GM12878 (cell line): Measurements from ENCODE around the gene ARL5C. TPM values are rescaled to one million over a fixed set of nuclear protein-coding genes. Genes with fewer than 3 reads are reported as not detected.

Experiments
- ATAC-seq: fragments of 200-7000 bp; cut with Tn5 transposase; 3 replicates; pipeline ENCODE4 v1.9.1; 2020; ENCODE audit warnings: mild to moderate bottlenecking, moderate library complexity
- BruUV-seq: library from RNA; stranded (reverse); fragments of 400-500 nt; replicated peaks from 2 replicates; lab custom pipeline; 2021; lab: Mats Ljungman, UMichigan
- CTCF ChIA-PET: fragments of 300-600 bp; sonication (Branson Sonifier 250); formaldehyde crosslinking; extraction: SDS; loops from one replicate; lab custom pipeline; 2021; ENCODE audit warnings: inconsistent platforms; lab: Yijun Ruan, JAX
- POLR2A ChIA-PET: fragments of 350-600 bp; formaldehyde crosslinking; extraction: SDS; loops from one replicate; lab custom pipeline; 2021; ENCODE audit warnings: inconsistent platforms; lab: Charles Lee
- RAD21 ChIA-PET: fragments of 300-600 bp; sonication (Branson Sonifier 250); formaldehyde crosslinking; loops from one replicate; lab custom pipeline; 2023; ENCODE audit warnings: antibody characterized with exemption; ENCODE audit not compliant: unreplicated experiment; lab: Charles Lee
- SMC1A ChIA-PET: fragments of 300-600 bp; sonication (Branson Sonifier 250); formaldehyde crosslinking; loops from one replicate; lab custom pipeline; 2023; ENCODE audit not compliant: unreplicated experiment, uncharacterized antibody; lab: Charles Lee
- DNase-seq: peaks from one replicate; pipeline ENCODE4 v3.0.0-alpha.2; 2011; ENCODE audit warnings: low read depth, low spot score
- FAIRE-seq: peaks from 3 replicates; lab custom pipeline; 2011; peaks lifted over from hg19 to GRCh38; lab: Jason Lieb, UNC
- H2AFZ ChIP-seq: 2 replicates; pipeline ENCODE4 v1.6.0; 2011; ENCODE audit warnings: low read depth, low read length, control low read depth; ENCODE audit not compliant: control insufficient read depth
- H3K27ac ChIP-seq: 2 replicates; pipeline ENCODE4 v1.5.1; 2011; ENCODE audit warnings: control low read depth; ENCODE audit not compliant: control insufficient read depth, insufficient read depth
- H3K27me3 ChIP-seq, 2 experiments: replicated peaks in 1 of 2; 2 replicates each; pipeline versions ENCODE4 v1.6.0 to v1.6.1; 2011; ENCODE audit warnings: low read length in 1 of 2; ENCODE audit not compliant: control insufficient read depth in 2 of 2, insufficient read depth in 2 of 2
- H3K36me3 ChIP-seq, 2 experiments: 2 replicates each; pipeline ENCODE4 v1.5.1; 2011; ENCODE audit warnings: low read length in 1 of 2; ENCODE audit not compliant: control insufficient read depth in 2 of 2, insufficient read depth in 2 of 2
- H3K4me1 ChIP-seq: 2 replicates; pipeline ENCODE4 v1.6.1; 2011; ENCODE audit warnings: mild to moderate bottlenecking, low read length, moderate library complexity, mixed read lengths; ENCODE audit not compliant: control insufficient read depth, insufficient read depth
- H3K4me2 ChIP-seq: 2 replicates; pipeline ENCODE4 v1.6.0; 2011; ENCODE audit warnings: control low read depth; ENCODE audit not compliant: control insufficient read depth, insufficient read depth
- H3K4me3 ChIP-seq: fragments of 200-600 bp; sonication (generic); 2 replicates; pipeline ENCODE4 v1.5.1; 2016
- H3K79me2 ChIP-seq: 2 replicates; pipeline ENCODE4 v1.6.0; 2011; ENCODE audit warnings: low read length; ENCODE audit not compliant: control insufficient read depth, insufficient read depth
- H3K9ac ChIP-seq: 2 replicates; pipeline ENCODE4 v1.8.0; 2011; ENCODE audit warnings: low read length, control low read depth, mixed read lengths; ENCODE audit not compliant: control insufficient read depth, insufficient read depth
- H3K9me3 ChIP-seq: replicated peaks from 3 replicates; pipeline ENCODE4 v1.5.1; 2011; ENCODE audit warnings: mild to moderate bottlenecking, low read length; ENCODE audit not compliant: control insufficient read depth, insufficient read depth
- H4K20me1 ChIP-seq: 2 replicates; pipeline ENCODE4 v1.6.0; 2011; ENCODE audit not compliant: control insufficient read depth, insufficient read depth
- BCLAF1 ChIP-seq: fragments of 450-650 bp; IDR thresholded peaks from 2 replicates; pipeline ENCODE4 v1.6.1; 2017; ENCODE audit warnings: antibody characterized with exemption, mild to moderate bottlenecking, moderate library complexity
- CBFB ChIP-seq: IDR thresholded peaks from 2 replicates; pipeline ENCODE4 v1.6.1; 2016; ENCODE audit warnings: antibody characterized with exemption, low read depth
- CEBPB ChIP-seq, 2 experiments: fragments of 150-350 bp in 1 of 2; IDR thresholded peaks; 2 replicates each; pipeline ENCODE4 v1.6.1; 2012 to 2014; ENCODE audit warnings: low read depth in 2 of 2, low read length in 2 of 2, borderline replicate concordance in 1 of 2, inconsistent platforms in 1 of 2
- EGR1 ChIP-seq, 2 experiments: IDR thresholded peaks; 1 replicate in 1 of 2; 2 replicates in 1 of 2; pipeline ENCODE4 v1.6.1; 2011 to 2012; ENCODE audit warnings: low read depth in 2 of 2, low read length in 2 of 2, borderline replicate concordance in 1 of 2, mild to moderate bottlenecking in 1 of 2, moderate library complexity in 1 of 2
- ESRRA ChIP-seq: IDR thresholded peaks from 2 replicates; pipeline ENCODE4 v1.6.1; 2012; ENCODE audit warnings: mild to moderate bottlenecking, low read length, improper control_type of control experiment
- GATAD2B ChIP-seq: fragments of 450-650 bp; conservative IDR thresholded peaks from 2 replicates; pipeline ENCODE4 v1.6.1; 2017; ENCODE audit warnings: low read depth, mild to moderate bottlenecking, moderate library complexity
- HDAC2 ChIP-seq: fragments of 200-600 bp; sonication (generic); IDR thresholded peaks from 2 replicates; pipeline ENCODE4 v1.6.1; 2017
- HDGF ChIP-seq: fragments of 450-650 bp; IDR thresholded peaks from 2 replicates; pipeline ENCODE4 v1.6.1; 2016; ENCODE audit warnings: antibody characterized with exemption
- POLR2A ChIP-seq: IDR thresholded peaks from 2 replicates; pipeline ENCODE4 v1.6.1; 2011; ENCODE audit warnings: low read depth, mild to moderate bottlenecking, low read length
- POLR2AphosphoS5 ChIP-seq: IDR thresholded peaks from 2 replicates; pipeline ENCODE4 v1.6.1; 2011; ENCODE audit warnings: mild to moderate bottlenecking, low read length, inconsistent platforms
- RB1 ChIP-seq: fragments of 450-650 bp; formaldehyde crosslinking; IDR thresholded peaks from 2 replicates; pipeline ENCODE4 v1.6.1; 2017; ENCODE audit warnings: mild to moderate bottlenecking, borderline replicate concordance
- TCF7 ChIP-seq: IDR thresholded peaks from 2 replicates; pipeline ENCODE4 v1.6.1; 2014; ENCODE audit warnings: antibody characterized with exemption, borderline replicate concordance
- ZBED1 ChIP-seq: IDR thresholded peaks from 2 replicates; pipeline ENCODE4 v1.6.1; 2016; ENCODE audit warnings: borderline replicate concordance
- WGBS: methylation state at CpG from one replicate; pipeline ENCODE4 v1.1.6; 2016; ENCODE audit warnings: low lambda C conversion rate; ENCODE audit not compliant: insufficient replicate concordance, insufficient coverage; ENCODE audit errors: missing lambda C conversion rate; 5-methylcytosine and 5-hydroxymethylcytosine counted together
- in situ Hi-C: fragments of 300-500 bp; cut with MboI; formaldehyde crosslinking; loops from 9 replicates; pipeline ENCODE4 v1.14.3; 2018; ENCODE audit warnings: mixed read lengths
- intact Hi-C: fragments of 100-400 bp; cut with micrococcal nuclease; formaldehyde crosslinking; loops from one replicate; pipeline ENCODE4 v1.14.2; 2022; ENCODE audit not compliant: unreplicated experiment
- polyA plus RNA-seq, 11 experiments: library from polyadenylated mRNA; depleted of rRNA in 4 of 11; unstranded in 6 of 11; stranded (reverse) in 5 of 11; fragments of >200 nt; fragmentation: Nextera tagmentation in 4 of 11; fragmentation: Illumina TruSeq in 1 of 11; extraction: Ambion mirVana in 4 of 11; extraction: Trizol in 1 of 11; gene quantifications; 1 replicate in 1 of 11; 2 replicates in 10 of 11; pipeline versions ENCODE4 v1.2.1 to v1.2.3, GENCODE V29; 2011 to 2016; ENCODE audit warnings: inconsistent platforms in 2 of 11, missing spikeins in 2 of 11, low read depth in 1 of 11
- total RNA-seq, 4 experiments: library from RNA; depleted of rRNA in 3 of 4; stranded (reverse); fragments of >200 nt in 3 of 4; fragmentation: Illumina TruSeq in 1 of 4; extraction: Trizol in 1 of 4; gene quantifications; 2 replicates each; pipeline versions ENCODE4 v1.2.1 to v1.2.3, GENCODE V29; 2013 to 2021

ARL5C gene
- total and polyA plus RNA-seq, 10 of the 15 experiments (the other 5 are each of a cell fraction or from before 2014, with no cell fraction given) = not detected

- Histone ChIP-seq H3K9ac (no peak overlapping the region), H2AFZ (no peak overlapping the region), H3K79me2 (no peaks in the 10 kb centered on the region), H3K4me1 (no peaks in the 10 kb centered on the region), H3K36me3 (peaks cover 2 to 7% of the 10 kb centered on the region in 2 experiments; a peak in 2 of 4 replicates), H3K9me3 (no peaks in the 10 kb centered on the region), H3K27ac (no peak overlapping the region)
- ChIA-PET SMC1A (interaction anchor here (0.8 kb wide), 1 partner anchor 62 kb away, joined by 3 read pairs; no protein-coding TSS in a partner anchor), RAD21 (no interaction called here), POLR2A (no interaction called here), CTCF (interaction anchor here (1.5 to 8.9 kb wide), 2 partner anchors 14 to 195 kb away, joined by 7 to 79 read pairs; partner anchors contain the start of gene ARL5C)
- no TSS peak for BruUV-seq
- ATAC-seq (no peak), DNase-seq (no peak)
- no peak for TF ChIP-seq EGR1 (IDR thresholded peaks at IDR 0.05; ENCODE audit: borderline replicate concordance in 1 of 2, low read depth in 2 of 2, low read length in 2 of 2)
- TF ChIP-seq POLR2AphosphoS5 = no peak
- TF ChIP-seq ESRRA = no peak
- TF ChIP-seq ZBED1 = no peak
- no peak for TF ChIP-seq TCF7
- TF ChIP-seq HDGF = no peak
- no peak for TF ChIP-seq HDAC2
- no peak for TF ChIP-seq RB1
- no peak for TF ChIP-seq POLR2A
- TF ChIP-seq GATAD2B = no peak
- no peak for TF ChIP-seq CBFB
- TF ChIP-seq CEBPB (IDR thresholded peaks at IDR 0.05; ENCODE audit: borderline replicate concordance in 1 of 2, low read depth in 2 of 2, low read length in 2 of 2) = no peak
- TF ChIP-seq BCLAF1 = no peak
- TF ChIP-seq, all 136 proteins: peak for 0
- Histone ChIP-seq H4K20me1 (no peaks in the 10 kb centered on the region), H3K4me2 (no peak overlapping the region), H3K4me3 (no peak overlapping the region), H3K27me3 (no peaks in the 10 kb centered on the region)
- in situ Hi-C loops = no loop called here
- intact Hi-C loops = no loop called here
- WGBS = 95% methylated on average over 4 of the region's 4 CpGs
- FAIRE-seq = no peak
Observed at GRCh38 chr17:39178536-39178935, 12.6 kb upstream of the ARL5C start.
